IMR-90 (cell line): Measurements from ENCODE around the gene RIPOR3. TPM values are rescaled to one million over a fixed set of nuclear protein-coding genes. Genes with fewer than 3 reads are reported as not detected.
A peak's percentile ranks its signal among the peaks of the same experiment; 100 is the strongest.

Experiments
- ATAC-seq: fragments of 200-7000 bp; cut with Tn5 transposase; 2 replicates; pipeline ENCODE4 v1.9.1; 2020; ENCODE audit warnings: low read depth, mild to moderate bottlenecking, moderate library complexity
- BruUV-seq: library from RNA; stranded (reverse); fragments of 400-500 nt; replicated peaks from 2 replicates; lab custom pipeline; 2021; lab: Mats Ljungman, UMichigan
- CTCF ChIA-PET: fragments of 300-600 bp; formaldehyde crosslinking; extraction: SDS; loops from one replicate; lab custom pipeline; 2021; ENCODE audit warnings: antibody characterized with exemption; lab: Yijun Ruan, JAX
- POLR2A ChIA-PET: fragments of 300-600 bp; sonication (Branson Sonifier 250); formaldehyde crosslinking; loops from one replicate; lab custom pipeline; 2022; ENCODE audit warnings: antibody characterized with exemption; ENCODE audit not compliant: unreplicated experiment; lab: Charles Lee
- DNase-seq: peaks from one replicate; pipeline ENCODE4 v3.0.0; 2013
- H2AFZ ChIP-seq: replicated peaks from 2 replicates; pipeline ENCODE3; 2013; ENCODE audit warnings: low read length, mild to moderate bottlenecking; ENCODE audit not compliant: poor library complexity
- H2AK5ac ChIP-seq: 2 replicates; pipeline ENCODE4 v1.6.1; 2013; ENCODE audit warnings: low read depth, low read length, inconsistent platforms
- H2AK9ac ChIP-seq: replicated peaks from 2 replicates; pipeline ENCODE3; 2013; ENCODE audit warnings: mild to moderate bottlenecking, low read depth, low read length, moderate library complexity; ENCODE audit not compliant: poor library complexity
- H2BK120ac ChIP-seq: 2 replicates; pipeline ENCODE4 v1.6.1; 2013; ENCODE audit warnings: low read depth, low read length, inconsistent platforms
- H2BK15ac ChIP-seq: 3 replicates; pipeline ENCODE4 v1.6.1; 2013; ENCODE audit warnings: low read depth, low read length, inconsistent platforms
- H2BK20ac ChIP-seq: 2 replicates; pipeline ENCODE4 v1.6.1; 2013; ENCODE audit warnings: low read depth, mild to moderate bottlenecking, inconsistent platforms, low read length, moderate library complexity
- H2BK5ac ChIP-seq: 2 replicates; pipeline ENCODE4 v1.6.1; 2013; ENCODE audit warnings: mild to moderate bottlenecking, low read depth, low read length, inconsistent platforms; ENCODE audit not compliant: poor library complexity, severe bottlenecking
- H3K14ac ChIP-seq: replicated peaks from 2 replicates; pipeline ENCODE4 v1.6.1; 2013; ENCODE audit warnings: low read depth, low read length, inconsistent platforms
- H3K18ac ChIP-seq: 2 replicates; pipeline ENCODE4 v1.6.1; 2013; ENCODE audit warnings: low read depth, low read length, control low read depth
- H3K23ac ChIP-seq: 2 replicates; pipeline ENCODE4 v1.6.1; 2013; ENCODE audit warnings: low read depth, low read length, inconsistent platforms
- H3K27ac ChIP-seq: 2 replicates; pipeline ENCODE4 v1.5.1; 2013; ENCODE audit warnings: mild to moderate bottlenecking, control low read depth, low read length; ENCODE audit not compliant: insufficient read depth
- H3K27me3 ChIP-seq: 2 replicates; pipeline ENCODE4 v1.6.1; 2013; ENCODE audit warnings: low read length; ENCODE audit not compliant: control insufficient read depth, insufficient read depth
- H3K36me3 ChIP-seq: 2 replicates; pipeline ENCODE4 v1.6.1; 2013; ENCODE audit warnings: low read length, mixed read lengths; ENCODE audit not compliant: control insufficient read depth, insufficient read depth
- H3K4ac ChIP-seq: 2 replicates; pipeline ENCODE4 v1.6.1; 2013; ENCODE audit warnings: low read depth, low read length, inconsistent platforms
- H3K4me1 ChIP-seq: 2 replicates; pipeline ENCODE4 v1.6.1; 2013; ENCODE audit warnings: low read length, mixed read lengths; ENCODE audit not compliant: control insufficient read depth, insufficient read depth
- H3K4me2 ChIP-seq: 2 replicates; pipeline ENCODE4 v1.6.1; 2013; ENCODE audit warnings: low read depth, mild to moderate bottlenecking, control low read depth, low read length, moderate library complexity
- H3K4me3 ChIP-seq: 2 replicates; pipeline ENCODE4 v1.5.1; 2013; ENCODE audit warnings: low read depth, mild to moderate bottlenecking, control low read depth, low read length, moderate library complexity; ENCODE audit not compliant: insufficient read depth
- H3K56ac ChIP-seq: 2 replicates; pipeline ENCODE4 v1.6.1; 2013; ENCODE audit warnings: low read length, inconsistent platforms; ENCODE audit not compliant: insufficient read depth; ENCODE audit errors: extremely low read depth
- H3K79me1 ChIP-seq, 2 experiments: 2 replicates each; pipeline ENCODE4 v1.6.1; 2013; ENCODE audit warnings: low read length in 2 of 2, inconsistent platforms in 1 of 2, low read depth in 1 of 2
- H3K9ac ChIP-seq: 2 replicates; pipeline ENCODE4 v1.6.1; 2013; ENCODE audit warnings: low read depth, low read length, control low read depth
- H3K9me1 ChIP-seq: 2 replicates; pipeline ENCODE4 v1.6.1; 2013; ENCODE audit warnings: low read length, inconsistent platforms; ENCODE audit not compliant: insufficient read depth
- H3K9me3 ChIP-seq: 2 replicates; pipeline ENCODE4 v1.6.1; 2013; ENCODE audit warnings: low read length; ENCODE audit not compliant: control insufficient read depth, insufficient read depth
- H4K20me1 ChIP-seq: 2 replicates; pipeline ENCODE4 v1.6.1; 2013; ENCODE audit warnings: low read length, inconsistent platforms; ENCODE audit not compliant: insufficient read depth
- H4K5ac ChIP-seq: 2 replicates; pipeline ENCODE4 v1.6.1; 2013; ENCODE audit warnings: mild to moderate bottlenecking, low read depth, low read length, control low read depth
- H4K8ac ChIP-seq, 2 experiments: 2 replicates each; pipeline ENCODE4 v1.6.1; 2013; ENCODE audit warnings: low read depth in 2 of 2, low read length in 2 of 2, control low read depth in 1 of 2, inconsistent platforms in 1 of 2
- H4K91ac ChIP-seq: 2 replicates; pipeline ENCODE4 v1.6.1; 2013; ENCODE audit warnings: low read depth, low read length, inconsistent platforms; ENCODE audit not compliant: insufficient read depth
- FOS ChIP-seq: fragments of 150-350 bp; IDR thresholded peaks from 2 replicates; pipeline ENCODE4 v1.6.1; 2016; ENCODE audit warnings: low read depth, low read length
- MAFK ChIP-seq: IDR thresholded peaks from 2 replicates; pipeline ENCODE4 v1.6.1; 2012; ENCODE audit warnings: low read depth, low read length, improper control_type of control experiment
- MXI1 ChIP-seq: IDR thresholded peaks from 2 replicates; pipeline ENCODE4 v1.6.1; 2012; ENCODE audit warnings: low read depth, mild to moderate bottlenecking, low read length, moderate library complexity, borderline replicate concordance
- WGBS, 2 experiments: methylation state at CpG; one replicate each; pipeline versions ENCODE4 v1.1.5 to v1.1.7; 2013; ENCODE audit warnings: missing lambda C conversion rate in 2 of 2; ENCODE audit not compliant: insufficient read length in 1 of 2; ENCODE audit errors: extremely low coverage in 2 of 2; 5-methylcytosine and 5-hydroxymethylcytosine counted together
- dilution Hi-C: fragments of 300-500 bp; cut with HindIII; formaldehyde crosslinking; loops from one replicate; pipeline ENCODE4 v1.14.3; 2018; ENCODE audit warnings: low sequenced_read_pairs; ENCODE audit not compliant: unreplicated experiment
- in situ Hi-C: fragments of 300-500 bp; cut with MboI; formaldehyde crosslinking; loops from 3 replicates; pipeline ENCODE4 v1.14.3; 2019; ENCODE audit warnings: low sequenced_read_pairs, inconsistent platforms, mixed read lengths
- intact Hi-C: fragments of 100-400 bp; cut with micrococcal nuclease; formaldehyde crosslinking; loops from 2 replicates; pipeline ENCODE4 v1.10.0; 2022
- polyA plus RNA-seq, 3 experiments: library from polyadenylated mRNA; depleted of rRNA; stranded (reverse); fragments of >200 nt; gene quantifications; 2 replicates each; pipeline ENCODE4 v1.2.3, GENCODE V29; 2012; ENCODE audit warnings: low replicate concordance in 1 of 3
- total RNA-seq: library from RNA; depleted of rRNA; stranded (reverse); fragments of >200 nt; gene quantifications from 2 replicates; pipeline ENCODE4 v1.2.3, GENCODE V29; 2012

The RIPOR3 gene
- total and polyA plus RNA-seq, 2 of the 4 experiments (the other 2 are of a cell fraction) = 0.54 to 1.7 TPM

DNA sequence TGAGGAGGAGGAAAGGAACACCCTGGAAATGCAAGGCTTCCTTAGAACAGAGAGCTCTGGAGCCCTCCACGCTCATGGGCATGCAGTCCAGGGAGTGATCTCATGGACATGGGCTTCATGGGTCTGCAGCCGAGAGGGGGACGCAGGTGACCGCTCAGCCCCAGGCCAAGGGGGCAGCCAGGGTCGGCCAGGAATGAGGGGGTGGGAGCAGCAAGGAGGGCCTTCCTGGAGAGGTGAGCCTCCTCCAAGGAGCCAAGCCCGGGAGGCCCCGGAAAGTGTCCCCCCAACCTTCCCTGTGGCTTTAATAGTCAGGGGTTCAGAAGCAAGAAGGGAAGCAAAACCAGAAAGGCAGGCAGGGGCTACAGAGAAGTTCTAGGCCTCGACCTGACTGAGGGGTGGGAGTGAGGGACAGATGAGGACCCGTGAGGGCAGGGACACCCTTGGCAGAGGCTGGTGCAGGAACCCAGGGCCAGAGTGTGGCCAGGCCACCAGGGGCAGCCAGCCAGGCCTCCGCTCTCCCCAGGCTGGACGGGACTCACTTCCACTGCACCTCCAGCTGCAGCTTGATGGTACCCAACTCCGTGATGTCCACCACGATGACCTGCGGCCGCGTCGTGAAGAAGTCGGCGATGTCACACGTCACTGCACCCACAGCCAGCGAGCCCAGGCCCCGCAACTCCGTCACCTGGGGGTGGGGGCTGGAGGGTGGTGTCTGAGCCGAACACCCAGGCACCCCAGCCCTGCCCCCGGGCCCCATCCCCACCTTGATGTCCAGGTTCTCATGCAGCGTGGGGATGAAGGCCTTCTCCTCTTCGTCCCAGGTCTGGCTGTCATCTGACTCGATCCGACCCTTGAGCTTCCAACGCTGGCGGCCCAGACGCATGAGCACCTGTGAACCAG is 83.2 kb downstream of the RIPOR3 start:
- no peak for ATAC-seq
- ChIA-PET CTCF (interaction anchor here (0.5 kb wide), 1 partner anchor 113 kb away, joined by 3 read pairs; no protein-coding TSS in a partner anchor), POLR2A (no interaction called here)
- Histone ChIP-seq H3K56ac (no peak overlapping the region), H3K27ac (no peak overlapping the region), H3K27me3 (no peaks in the 10 kb centered on the region), H4K91ac (no peak overlapping the region), H2BK5ac (no peak overlapping the region), H2BK20ac (no peak overlapping the region), H2AFZ (peak overlapping the region; percentile 37), H3K18ac (no peak overlapping the region), H3K9me1 (no peaks in the 10 kb centered on the region), H3K4me1 (0 out of 2 replicates have a peak, but pooled peaks cover 4% of the 10 kb centered on the region), H3K9ac (no peak overlapping the region), H3K36me3 (peaks cover 6% of the 10 kb centered on the region), H3K4me2 (no peak overlapping the region), H3K4ac (no peak overlapping the region), H2AK9ac (no peak overlapping the region), H2AK5ac (no peak overlapping the region), H2BK15ac (no peak overlapping the region), H3K23ac (no peak overlapping the region), H4K5ac (no peak overlapping the region), H3K9me3 (no peaks in the 10 kb centered on the region), H2BK120ac (no peak overlapping the region), H3K79me1 (no peaks in the 10 kb centered on the region), H4K8ac (no peak overlapping the region), H4K20me1 (no peaks in the 10 kb centered on the region), H3K14ac (no peak overlapping the region), H3K4me3 (no peak overlapping the region)
- no peak for DNase-seq
- no TSS peak for BruUV-seq
- 95% methylated on average over 14 of the region's 32 CpGs; no CpG with 5 or more reads in 1 of the 2 experiments for WGBS, 2 experiments
- in situ Hi-C loops (no loop called here), intact Hi-C loops (no loop called here), dilution Hi-C loops (no loop called here)
- TF ChIP-seq FOS (no peak), MXI1 (no peak), MAFK (no peak)
